WTC11 (cell line): ENCODE measurements around the gene COPB1.

ENCODE experiments used
- ZNF121 ChIP-seq: sonication (generic); formaldehyde crosslinking; IDR thresholded peaks from 2 replicates; pipeline ENCODE4 v1.8.0; 2023; ENCODE audit warnings: missing genetic modification reagents
- TF ChIP-seq, protein P1 (sequence below): fragments of 200-600 bp; IDR thresholded peaks from 2 replicates; pipeline ENCODE4 v1.8.0; 2022; ENCODE audit warnings: antibody characterized with exemption
- TF ChIP-seq, protein P2 (sequence below): sonication (generic); formaldehyde crosslinking; IDR thresholded peaks from 2 replicates; pipeline ENCODE4 v1.8.1; 2022; ENCODE audit warnings: low read depth, mild to moderate bottlenecking, moderate library complexity, missing genetic modification reagents, borderline replicate concordance

DNA sequence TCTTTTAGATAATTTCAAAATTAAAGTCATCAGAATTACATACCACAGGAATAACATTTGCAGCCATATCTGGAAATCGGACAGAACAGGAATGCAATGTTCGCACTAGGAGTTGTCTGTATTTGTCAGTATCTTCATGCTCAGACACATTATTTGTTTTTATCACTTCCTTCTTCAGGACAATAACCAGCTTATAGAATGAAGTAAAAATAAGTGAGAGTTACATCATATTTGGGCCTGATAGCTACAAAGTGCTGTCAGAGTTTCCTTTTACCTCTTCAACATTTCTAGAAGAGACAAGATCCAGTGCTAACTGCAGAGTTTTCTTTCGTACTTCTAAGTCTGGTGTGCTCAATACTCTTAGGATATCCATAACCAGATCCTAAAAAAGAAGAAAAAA is 18.9 kb downstream of the COPB1 start:
- no peak for TF ChIP-seq ZNF121 (CRISPR knock-in tag)
- TF ChIP-seq, protein P1, sequence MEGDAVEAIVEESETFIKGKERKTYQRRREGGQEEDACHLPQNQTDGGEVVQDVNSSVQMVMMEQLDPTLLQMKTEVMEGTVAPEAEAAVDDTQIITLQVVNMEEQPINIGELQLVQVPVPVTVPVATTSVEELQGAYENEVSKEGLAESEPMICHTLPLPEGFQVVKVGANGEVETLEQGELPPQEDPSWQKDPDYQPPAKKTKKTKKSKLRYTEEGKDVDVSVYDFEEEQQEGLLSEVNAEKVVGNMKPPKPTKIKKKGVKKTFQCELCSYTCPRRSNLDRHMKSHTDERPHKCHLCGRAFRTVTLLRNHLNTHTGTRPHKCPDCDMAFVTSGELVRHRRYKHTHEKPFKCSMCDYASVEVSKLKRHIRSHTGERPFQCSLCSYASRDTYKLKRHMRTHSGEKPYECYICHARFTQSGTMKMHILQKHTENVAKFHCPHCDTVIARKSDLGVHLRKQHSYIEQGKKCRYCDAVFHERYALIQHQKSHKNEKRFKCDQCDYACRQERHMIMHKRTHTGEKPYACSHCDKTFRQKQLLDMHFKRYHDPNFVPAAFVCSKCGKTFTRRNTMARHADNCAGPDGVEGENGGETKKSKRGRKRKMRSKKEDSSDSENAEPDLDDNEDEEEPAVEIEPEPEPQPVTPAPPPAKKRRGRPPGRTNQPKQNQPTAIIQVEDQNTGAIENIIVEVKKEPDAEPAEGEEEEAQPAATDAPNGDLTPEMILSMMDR = no peak
- TF ChIP-seq, protein P2, sequence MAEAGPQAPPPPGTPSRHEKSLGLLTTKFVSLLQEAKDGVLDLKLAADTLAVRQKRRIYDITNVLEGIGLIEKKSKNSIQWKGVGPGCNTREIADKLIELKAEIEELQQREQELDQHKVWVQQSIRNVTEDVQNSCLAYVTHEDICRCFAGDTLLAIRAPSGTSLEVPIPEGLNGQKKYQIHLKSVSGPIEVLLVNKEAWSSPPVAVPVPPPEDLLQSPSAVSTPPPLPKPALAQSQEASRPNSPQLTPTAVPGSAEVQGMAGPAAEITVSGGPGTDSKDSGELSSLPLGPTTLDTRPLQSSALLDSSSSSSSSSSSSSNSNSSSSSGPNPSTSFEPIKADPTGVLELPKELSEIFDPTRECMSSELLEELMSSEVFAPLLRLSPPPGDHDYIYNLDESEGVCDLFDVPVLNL (CRISPR knock-in tag) = no peak
